HFF-Myc (cell line): ENCODE data around the gene SAE1.

ENCODE experiments used
- DNase-seq: peaks from one replicate; pipeline ENCODE4 v3.0.0-alpha.2; 2011; ENCODE audit warnings: low read depth; ENCODE audit errors: extremely low read depth
- H3K4me3 ChIP-seq: replicated peaks from 2 replicates; pipeline ENCODE4 v1.5.1; 2011; ENCODE audit warnings: low read depth, mild to moderate bottlenecking, control low read depth, low read length
- TF ChIP-seq, protein P1 (sequence below): IDR thresholded peaks from 2 replicates; pipeline ENCODE4 v1.5.1; 2012; ENCODE audit warnings: mild to moderate bottlenecking, low read depth, low read length, control low read depth; ENCODE audit errors: missing control alignments

Gene SAE1

DNA sequence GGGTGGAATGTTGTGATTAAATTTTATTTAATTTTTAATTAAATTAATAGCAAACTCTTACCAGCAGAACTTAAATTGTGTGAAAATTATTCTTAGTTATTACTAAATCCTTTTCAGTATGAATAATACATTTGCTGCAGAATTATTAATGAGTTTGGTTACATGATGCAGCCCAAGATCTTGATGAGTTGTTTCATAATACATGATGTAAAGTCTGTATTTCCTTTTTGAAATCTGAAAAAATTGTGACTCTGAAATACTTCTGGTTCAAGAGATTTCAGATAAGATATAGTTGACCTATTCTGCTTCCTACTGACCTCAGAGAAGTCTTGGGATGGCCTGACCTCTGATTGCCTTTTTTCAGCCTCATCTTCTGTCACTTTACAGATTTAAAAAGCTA, 11.1 kb downstream of the SAE1 start:
- no peak for DNase-seq
- no peak overlapping the region for H3K4me3 ChIP-seq
- TF ChIP-seq, protein P1, sequence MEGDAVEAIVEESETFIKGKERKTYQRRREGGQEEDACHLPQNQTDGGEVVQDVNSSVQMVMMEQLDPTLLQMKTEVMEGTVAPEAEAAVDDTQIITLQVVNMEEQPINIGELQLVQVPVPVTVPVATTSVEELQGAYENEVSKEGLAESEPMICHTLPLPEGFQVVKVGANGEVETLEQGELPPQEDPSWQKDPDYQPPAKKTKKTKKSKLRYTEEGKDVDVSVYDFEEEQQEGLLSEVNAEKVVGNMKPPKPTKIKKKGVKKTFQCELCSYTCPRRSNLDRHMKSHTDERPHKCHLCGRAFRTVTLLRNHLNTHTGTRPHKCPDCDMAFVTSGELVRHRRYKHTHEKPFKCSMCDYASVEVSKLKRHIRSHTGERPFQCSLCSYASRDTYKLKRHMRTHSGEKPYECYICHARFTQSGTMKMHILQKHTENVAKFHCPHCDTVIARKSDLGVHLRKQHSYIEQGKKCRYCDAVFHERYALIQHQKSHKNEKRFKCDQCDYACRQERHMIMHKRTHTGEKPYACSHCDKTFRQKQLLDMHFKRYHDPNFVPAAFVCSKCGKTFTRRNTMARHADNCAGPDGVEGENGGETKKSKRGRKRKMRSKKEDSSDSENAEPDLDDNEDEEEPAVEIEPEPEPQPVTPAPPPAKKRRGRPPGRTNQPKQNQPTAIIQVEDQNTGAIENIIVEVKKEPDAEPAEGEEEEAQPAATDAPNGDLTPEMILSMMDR: no peak

DNA sequence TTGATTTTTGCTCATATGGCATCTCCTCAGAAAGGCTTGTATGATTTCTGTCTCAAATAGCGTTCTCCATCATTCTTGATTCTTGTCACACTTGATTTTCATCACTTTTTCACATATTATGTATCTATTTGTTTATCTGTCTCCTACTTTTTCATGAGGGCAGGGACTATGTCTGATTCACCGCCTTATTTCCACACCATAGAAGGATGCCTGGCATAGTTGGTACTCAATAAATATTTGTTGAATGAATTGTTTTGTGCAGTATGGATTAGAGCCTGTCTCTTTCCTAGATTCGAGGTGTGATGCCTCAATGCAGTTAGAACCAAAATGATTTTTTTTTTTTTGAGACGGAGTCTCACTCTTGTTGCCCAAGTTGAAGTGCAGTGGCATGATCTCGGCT, 12.1 kb downstream of the SAE1 start:
- no peak overlapping the region for H3K4me3 ChIP-seq
- no peak for DNase-seq
- TF ChIP-seq, protein P1: no peak

DNA sequence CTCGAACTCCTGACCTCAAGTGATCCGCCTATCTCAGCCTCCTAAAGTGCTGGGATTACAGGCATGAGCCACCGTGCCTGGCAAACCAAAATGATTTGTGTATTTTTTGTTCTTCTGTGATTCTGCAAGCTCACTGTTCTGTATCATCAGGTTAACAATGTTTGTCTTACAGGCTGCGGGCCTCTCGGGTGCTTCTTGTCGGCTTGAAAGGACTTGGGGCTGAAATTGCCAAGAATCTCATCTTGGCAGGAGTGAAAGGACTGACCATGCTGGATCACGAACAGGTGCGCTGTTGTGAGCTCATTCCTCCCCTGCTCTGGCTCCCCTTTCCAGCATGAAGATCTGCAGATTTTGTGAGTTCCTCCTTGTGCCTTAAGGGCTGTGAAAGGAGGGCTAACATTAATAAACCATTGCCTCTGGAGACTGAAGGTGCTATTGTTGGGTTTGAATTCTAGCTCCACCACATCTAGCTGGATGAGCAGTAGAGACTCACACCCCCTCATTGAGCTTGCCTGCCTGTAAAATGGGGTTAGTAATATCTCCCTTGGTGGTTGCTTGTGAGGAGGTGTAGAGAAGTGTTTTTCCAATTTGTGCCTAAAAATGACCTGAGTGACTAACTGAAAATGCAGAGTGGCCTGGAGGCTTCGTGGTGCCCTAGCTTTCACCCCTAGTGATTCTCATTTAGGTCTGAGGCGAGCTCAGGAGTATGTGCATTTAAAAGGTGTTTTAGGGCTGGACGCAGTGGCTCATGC, 12.9 kb downstream of the SAE1 start:
- TF ChIP-seq, protein P1: no peak
- no peak for DNase-seq
- H3K4me3 ChIP-seq: no peak overlapping the region

DNA sequence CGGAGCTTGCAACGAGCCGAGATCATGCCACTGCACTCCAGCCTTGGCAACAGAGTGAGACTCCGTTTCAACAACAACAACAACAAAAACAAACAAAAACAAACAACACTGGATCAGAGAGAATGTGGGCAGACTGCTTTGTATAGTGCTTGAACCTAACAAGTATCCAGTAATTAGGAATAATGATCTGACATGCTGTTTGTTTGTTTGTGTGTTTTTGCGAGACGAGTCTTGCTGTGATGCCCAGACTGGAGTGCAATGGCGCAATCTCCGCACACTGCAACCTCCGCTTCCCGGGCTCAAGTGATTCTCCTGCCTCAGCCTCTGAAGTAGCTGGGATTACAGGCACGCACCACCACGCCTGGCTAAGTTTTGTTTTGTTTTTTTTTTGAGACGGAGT, 14.0 kb downstream of the SAE1 start:
- TF ChIP-seq, protein P1: no peak
- H3K4me3 ChIP-seq: no peak overlapping the region
- no peak for DNase-seq

DNA sequence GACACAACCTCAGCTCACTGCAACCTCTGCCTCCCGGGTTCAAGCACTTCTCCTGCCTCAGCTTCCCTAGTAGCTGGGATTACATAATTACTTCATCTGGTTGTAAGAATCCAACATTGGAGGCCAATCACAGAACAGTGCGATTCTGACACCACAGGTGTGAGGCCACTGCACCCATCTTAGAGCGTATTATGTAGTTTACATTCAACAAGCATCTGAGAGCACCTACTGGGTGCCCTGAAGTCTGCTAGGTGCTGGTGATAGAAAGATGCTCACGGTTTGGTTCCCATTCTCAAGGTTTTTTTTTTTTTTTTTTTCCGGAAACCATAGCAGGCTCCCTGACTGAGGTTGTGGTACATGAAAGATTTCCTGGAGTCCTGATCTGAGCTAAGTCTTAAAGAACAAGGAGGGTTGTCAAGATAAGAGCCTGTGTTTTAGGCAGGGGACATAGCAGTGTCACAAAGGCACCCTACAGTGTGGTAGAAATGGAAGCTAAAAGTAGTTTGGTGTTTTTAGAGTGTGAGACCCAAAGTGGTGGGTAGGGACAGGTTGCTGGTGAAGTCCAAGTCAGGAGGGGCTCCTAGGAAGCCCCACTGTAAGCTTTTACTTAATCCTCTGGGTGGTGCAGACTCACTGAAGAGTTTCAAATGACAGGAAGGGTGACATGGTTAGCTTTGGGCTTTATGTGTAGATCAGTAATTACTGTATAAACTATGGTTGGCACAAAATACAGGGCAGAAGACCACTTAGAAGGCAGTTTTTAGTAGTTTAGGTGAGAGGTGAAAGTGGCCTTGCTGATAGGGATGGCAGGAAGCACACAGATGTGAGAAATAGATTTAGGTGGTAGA, 15.2 kb downstream of the SAE1 start:
- TF ChIP-seq, protein P1: no peak
- no peak overlapping the region for H3K4me3 ChIP-seq
- no peak for DNase-seq

DNA sequence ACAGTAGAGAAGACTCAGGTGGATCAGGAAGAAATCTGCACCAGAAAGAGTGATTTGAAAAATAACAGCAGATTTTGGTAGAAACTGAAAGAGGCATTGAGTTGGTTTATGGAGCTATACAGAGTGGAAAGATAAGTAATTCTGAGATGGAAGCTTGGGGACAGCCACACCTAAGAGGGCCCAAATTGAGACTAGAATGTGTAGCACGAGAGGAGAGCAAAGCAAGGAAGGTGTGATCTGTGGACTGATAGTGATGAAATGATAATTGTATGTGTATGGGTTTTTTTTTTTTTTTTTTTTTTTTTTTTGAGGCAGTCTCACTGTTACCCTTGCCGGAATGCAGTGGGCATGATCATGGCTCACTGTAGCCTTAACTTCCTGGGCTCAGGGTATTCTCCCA, 16.3 kb downstream of the SAE1 start:
- DNase-seq: no peak
- TF ChIP-seq, protein P1: no peak
- no peak overlapping the region for H3K4me3 ChIP-seq
